IMR-90 (cell line): ENCODE data around the gene HDX. TPM values are rescaled to one million over a fixed set of nuclear protein-coding genes. Genes with fewer than 3 reads are reported as not detected.

Source experiments
- ATAC-seq: fragments of 200-7000 bp; cut with Tn5 transposase; 2 replicates; pipeline ENCODE4 v1.9.1; 2020; ENCODE audit warnings: low read depth, mild to moderate bottlenecking, moderate library complexity
- BruUV-seq: library from RNA; stranded (reverse); fragments of 400-500 nt; replicated peaks from 2 replicates; lab custom pipeline; 2021; lab: Mats Ljungman, UMichigan
- CTCF ChIA-PET: fragments of 300-600 bp; formaldehyde crosslinking; extraction: SDS; loops from one replicate; lab custom pipeline; 2021; ENCODE audit warnings: antibody characterized with exemption; lab: Yijun Ruan, JAX
- POLR2A ChIA-PET: fragments of 300-600 bp; sonication (Branson Sonifier 250); formaldehyde crosslinking; loops from one replicate; lab custom pipeline; 2022; ENCODE audit warnings: antibody characterized with exemption; ENCODE audit not compliant: unreplicated experiment; lab: Charles Lee
- DNase-seq: peaks from one replicate; pipeline ENCODE4 v3.0.0; 2013
- H2AFZ ChIP-seq: replicated peaks from 2 replicates; pipeline ENCODE3; 2013; ENCODE audit warnings: low read length, mild to moderate bottlenecking; ENCODE audit not compliant: poor library complexity
- H2AK5ac ChIP-seq: 2 replicates; pipeline ENCODE4 v1.6.1; 2013; ENCODE audit warnings: low read depth, low read length, inconsistent platforms
- H2AK9ac ChIP-seq: replicated peaks from 2 replicates; pipeline ENCODE3; 2013; ENCODE audit warnings: mild to moderate bottlenecking, low read depth, low read length, moderate library complexity; ENCODE audit not compliant: poor library complexity
- H2BK120ac ChIP-seq: 2 replicates; pipeline ENCODE4 v1.6.1; 2013; ENCODE audit warnings: low read depth, low read length, inconsistent platforms
- H2BK15ac ChIP-seq: 3 replicates; pipeline ENCODE4 v1.6.1; 2013; ENCODE audit warnings: low read depth, low read length, inconsistent platforms
- H2BK20ac ChIP-seq: 2 replicates; pipeline ENCODE4 v1.6.1; 2013; ENCODE audit warnings: low read depth, mild to moderate bottlenecking, inconsistent platforms, low read length, moderate library complexity
- H2BK5ac ChIP-seq: 2 replicates; pipeline ENCODE4 v1.6.1; 2013; ENCODE audit warnings: mild to moderate bottlenecking, low read depth, low read length, inconsistent platforms; ENCODE audit not compliant: poor library complexity, severe bottlenecking
- H3K14ac ChIP-seq: replicated peaks from 2 replicates; pipeline ENCODE4 v1.6.1; 2013; ENCODE audit warnings: low read depth, low read length, inconsistent platforms
- H3K18ac ChIP-seq: 2 replicates; pipeline ENCODE4 v1.6.1; 2013; ENCODE audit warnings: low read depth, low read length, control low read depth
- H3K23ac ChIP-seq: 2 replicates; pipeline ENCODE4 v1.6.1; 2013; ENCODE audit warnings: low read depth, low read length, inconsistent platforms
- H3K27ac ChIP-seq: 2 replicates; pipeline ENCODE4 v1.5.1; 2013; ENCODE audit warnings: mild to moderate bottlenecking, control low read depth, low read length; ENCODE audit not compliant: insufficient read depth
- H3K27me3 ChIP-seq: 2 replicates; pipeline ENCODE4 v1.6.1; 2013; ENCODE audit warnings: low read length; ENCODE audit not compliant: control insufficient read depth, insufficient read depth
- H3K36me3 ChIP-seq: 2 replicates; pipeline ENCODE4 v1.6.1; 2013; ENCODE audit warnings: low read length, mixed read lengths; ENCODE audit not compliant: control insufficient read depth, insufficient read depth
- H3K4ac ChIP-seq: 2 replicates; pipeline ENCODE4 v1.6.1; 2013; ENCODE audit warnings: low read depth, low read length, inconsistent platforms
- H3K4me1 ChIP-seq: 2 replicates; pipeline ENCODE4 v1.6.1; 2013; ENCODE audit warnings: low read length, mixed read lengths; ENCODE audit not compliant: control insufficient read depth, insufficient read depth
- H3K4me2 ChIP-seq: 2 replicates; pipeline ENCODE4 v1.6.1; 2013; ENCODE audit warnings: low read depth, mild to moderate bottlenecking, control low read depth, low read length, moderate library complexity
- H3K4me3 ChIP-seq: 2 replicates; pipeline ENCODE4 v1.5.1; 2013; ENCODE audit warnings: low read depth, mild to moderate bottlenecking, control low read depth, low read length, moderate library complexity; ENCODE audit not compliant: insufficient read depth
- H3K56ac ChIP-seq: 2 replicates; pipeline ENCODE4 v1.6.1; 2013; ENCODE audit warnings: low read length, inconsistent platforms; ENCODE audit not compliant: insufficient read depth; ENCODE audit errors: extremely low read depth
- H3K79me1 ChIP-seq, 2 experiments: 2 replicates each; pipeline ENCODE4 v1.6.1; 2013; ENCODE audit warnings: low read length in 2 of 2, inconsistent platforms in 1 of 2, low read depth in 1 of 2
- H3K9ac ChIP-seq: 2 replicates; pipeline ENCODE4 v1.6.1; 2013; ENCODE audit warnings: low read depth, low read length, control low read depth
- H3K9me1 ChIP-seq: 2 replicates; pipeline ENCODE4 v1.6.1; 2013; ENCODE audit warnings: low read length, inconsistent platforms; ENCODE audit not compliant: insufficient read depth
- H3K9me3 ChIP-seq: 2 replicates; pipeline ENCODE4 v1.6.1; 2013; ENCODE audit warnings: low read length; ENCODE audit not compliant: control insufficient read depth, insufficient read depth
- H4K20me1 ChIP-seq: 2 replicates; pipeline ENCODE4 v1.6.1; 2013; ENCODE audit warnings: low read length, inconsistent platforms; ENCODE audit not compliant: insufficient read depth
- H4K5ac ChIP-seq: 2 replicates; pipeline ENCODE4 v1.6.1; 2013; ENCODE audit warnings: mild to moderate bottlenecking, low read depth, low read length, control low read depth
- H4K8ac ChIP-seq, 2 experiments: 2 replicates each; pipeline ENCODE4 v1.6.1; 2013; ENCODE audit warnings: low read depth in 2 of 2, low read length in 2 of 2, control low read depth in 1 of 2, inconsistent platforms in 1 of 2
- H4K91ac ChIP-seq: 2 replicates; pipeline ENCODE4 v1.6.1; 2013; ENCODE audit warnings: low read depth, low read length, inconsistent platforms; ENCODE audit not compliant: insufficient read depth
- BHLHE40 ChIP-seq: fragments of 150-350 bp; IDR thresholded peaks from 2 replicates; pipeline ENCODE4 v1.6.1; 2016; ENCODE audit warnings: mild to moderate bottlenecking, low read depth, low read length
- CEBPB ChIP-seq: IDR thresholded peaks from 2 replicates; pipeline ENCODE4 v1.6.1; 2012; ENCODE audit warnings: low read depth, low read length, improper control_type of control experiment
- CHD1 ChIP-seq: IDR thresholded peaks from 2 replicates; pipeline ENCODE4 v1.6.1; 2012; ENCODE audit warnings: low read depth, low read length, improper control_type of control experiment
- CTCF ChIP-seq: conservative IDR thresholded peaks from 2 replicates; pipeline ENCODE4 v1.5.1; 2012; ENCODE audit warnings: mild to moderate bottlenecking, low read depth, low read length, improper control_type of control experiment
- FOS ChIP-seq: fragments of 150-350 bp; IDR thresholded peaks from 2 replicates; pipeline ENCODE4 v1.6.1; 2016; ENCODE audit warnings: low read depth, low read length
- MAFK ChIP-seq: IDR thresholded peaks from 2 replicates; pipeline ENCODE4 v1.6.1; 2012; ENCODE audit warnings: low read depth, low read length, improper control_type of control experiment
- MAZ ChIP-seq: IDR thresholded peaks from 2 replicates; pipeline ENCODE4 v1.6.1; 2012; ENCODE audit warnings: low read depth, mild to moderate bottlenecking, low read length, improper control_type of control experiment, moderate library complexity, borderline replicate concordance
- POLR2A ChIP-seq: IDR thresholded peaks from 2 replicates; pipeline ENCODE4 v1.6.1; 2012; ENCODE audit warnings: mild to moderate bottlenecking, low read depth, low read length
- RAD21 ChIP-seq: IDR thresholded peaks from 2 replicates; pipeline ENCODE4 v1.6.1; 2012; ENCODE audit warnings: low read length, improper control_type of control experiment
- RCOR1 ChIP-seq: IDR thresholded peaks from 2 replicates; pipeline ENCODE4 v1.6.1; 2012; ENCODE audit warnings: mild to moderate bottlenecking, low read length, improper control_type of control experiment; ENCODE audit not compliant: insufficient replicate concordance
- RFX5 ChIP-seq: IDR thresholded peaks from 2 replicates; pipeline ENCODE4 v1.8.0; 2012; ENCODE audit warnings: low read depth, mild to moderate bottlenecking, low read length, moderate library complexity
- USF2 ChIP-seq: fragments of 150-350 bp; IDR thresholded peaks from 2 replicates; pipeline ENCODE4 v1.6.1; 2017; ENCODE audit warnings: mild to moderate bottlenecking, antibody characterized with exemption, low read length, low read depth
- dilution Hi-C: fragments of 300-500 bp; cut with HindIII; formaldehyde crosslinking; loops from one replicate; pipeline ENCODE4 v1.14.3; 2018; ENCODE audit warnings: low sequenced_read_pairs; ENCODE audit not compliant: unreplicated experiment
- in situ Hi-C: fragments of 300-500 bp; cut with MboI; formaldehyde crosslinking; loops from 3 replicates; pipeline ENCODE4 v1.14.3; 2019; ENCODE audit warnings: low sequenced_read_pairs, inconsistent platforms, mixed read lengths
- intact Hi-C: fragments of 100-400 bp; cut with micrococcal nuclease; formaldehyde crosslinking; loops from 2 replicates; pipeline ENCODE4 v1.10.0; 2022
- polyA plus RNA-seq, 3 experiments: library from polyadenylated mRNA; depleted of rRNA; stranded (reverse); fragments of >200 nt; gene quantifications; 2 replicates each; pipeline ENCODE4 v1.2.3, GENCODE V29; 2012; ENCODE audit warnings: low replicate concordance in 1 of 3
- total RNA-seq: library from RNA; depleted of rRNA; stranded (reverse); fragments of >200 nt; gene quantifications from 2 replicates; pipeline ENCODE4 v1.2.3, GENCODE V29; 2012

HDX gene
- total and polyA plus RNA-seq, 2 of the 4 experiments (the other 2 are of a cell fraction), result 1.8 to 11.8 TPM

GRCh38 chrX:84415140-84415539 lies 87.1 kb downstream of the HDX start:
- Histone ChIP-seq H3K4me3 (no peak overlapping the region), H3K27ac (no peak overlapping the region), H4K91ac (no peak overlapping the region), H2AFZ (no peak overlapping the region), H3K14ac (no peak overlapping the region), H3K18ac (no peak overlapping the region), H2BK5ac (no peak overlapping the region), H4K5ac (no peak overlapping the region), H3K56ac (no peak overlapping the region), H2AK9ac (no peak overlapping the region), H2AK5ac (no peak overlapping the region), H3K9me3 (no peaks in the 10 kb centered on the region), H2BK15ac (no peak overlapping the region), H2BK20ac (no peak overlapping the region), H3K36me3 (no peaks in the 10 kb centered on the region), H3K9ac (no peak overlapping the region), H4K20me1 (no peaks in the 10 kb centered on the region), H3K23ac (no peak overlapping the region), H3K4ac (no peak overlapping the region), H3K4me2 (no peak overlapping the region), H3K4me1 (no peaks in the 10 kb centered on the region), H3K79me1 (no peaks in the 10 kb centered on the region), H3K27me3 (no peaks in the 10 kb centered on the region), H3K9me1 (no peaks in the 10 kb centered on the region), H4K8ac (no peak overlapping the region), H2BK120ac (no peak overlapping the region)
- BruUV-seq, result no TSS peak
- no peak for TF ChIP-seq MAFK
- TF ChIP-seq POLR2A, result no peak
- no peak for TF ChIP-seq FOS
- no peak for TF ChIP-seq RCOR1
- no peak for TF ChIP-seq CTCF
- no peak for TF ChIP-seq CHD1
- no peak for TF ChIP-seq MAZ
- no peak for TF ChIP-seq RFX5
- no peak for TF ChIP-seq RAD21
- TF ChIP-seq BHLHE40, result no peak
- TF ChIP-seq CEBPB, result no peak
- TF ChIP-seq USF2, result no peak
- CTCF ChIA-PET, result no interaction called here
- in situ Hi-C loops, result no loop called here
- DNase-seq (no peak), ATAC-seq (no peak)
- POLR2A ChIA-PET, result no interaction called here
- dilution Hi-C loops, result no loop called here
- intact Hi-C loops, result no loop called here
